Activated T-helper 1 cell treated with anti-CD3 and anti-CD28 coated beads, Interleukin-2, amount 50 U/mL, for 16 hours (primary cell): Measurements from ENCODE around the gene ZNF154.
"Not testable (repeated sequence)": the region's sequence is repeated elsewhere in the genome, so short reads cannot be mapped to it uniquely, and the experiment has no call there.

Source experiments
- DNase-seq, 2 donors: peaks; one replicate each; pipeline ENCODE4 v3.0.0-alpha.2; 2020; ENCODE audit warnings: low read depth in 1 of 2, low spot score in 1 of 2

Gene ZNF154

GRCh38 chr19:57708641-57709361, at the start of gene ZNF154:
ZNF154 (minus strand) TSS chr19:57709204; CDS start chr19:57708971, 233 bp downstream.
- peak in 1 of 2 donors; percentile 8 for DNase-seq

DNA sequence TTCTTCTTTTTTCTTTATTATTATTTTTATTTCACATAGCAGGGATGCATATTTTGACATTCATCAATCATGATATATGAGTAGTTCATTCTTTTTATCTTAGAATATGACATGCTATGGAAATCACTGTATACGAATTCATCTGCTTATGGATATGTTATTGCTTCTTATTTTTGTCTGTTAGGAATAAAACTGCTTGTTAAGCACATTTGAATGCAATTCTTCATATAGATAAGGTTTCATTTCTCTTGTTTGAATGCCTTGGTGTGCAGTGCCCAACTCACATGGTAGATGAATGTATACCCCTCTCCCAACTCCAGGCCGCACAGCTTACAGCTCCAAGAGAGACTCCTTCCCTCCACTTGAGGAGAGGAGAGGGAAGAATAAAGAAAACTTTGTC, 48.9 kb upstream of the ZNF154 start:
- DNase-seq, result no peak

DNA sequence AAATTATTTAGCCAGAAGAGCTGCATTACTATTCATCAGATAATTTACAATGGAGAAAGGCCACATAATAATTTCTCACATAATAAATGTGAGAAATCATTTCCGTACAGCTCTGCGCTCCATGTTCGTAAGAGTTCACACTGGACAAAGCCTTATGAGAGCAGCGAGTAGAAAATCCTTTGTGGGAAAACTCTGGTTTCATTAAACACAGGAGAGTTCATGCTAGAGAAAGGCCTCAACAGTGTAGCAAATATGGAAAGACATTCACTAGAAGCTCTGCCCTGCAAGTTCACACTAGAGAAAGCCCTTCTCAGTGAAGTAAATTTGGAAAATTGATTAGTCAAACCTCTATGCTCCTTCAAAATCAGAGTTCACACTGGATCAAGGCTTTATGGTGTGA, 46.0 kb upstream of the ZNF154 start:
- no peak for DNase-seq

GRCh38 chr19:57754091-57754673, 45.2 kb upstream of the ZNF154 start:
- DNase-seq, result no peak

- no peak for DNase-seq
These were observed 39.0 kb upstream of the ZNF154 start for GRCh38 chr19:57748029-57748428.

- no peak for DNase-seq
These were observed 38.4 kb upstream of the ZNF154 start for GRCh38 chr19:57747472-57747807.

DNA sequence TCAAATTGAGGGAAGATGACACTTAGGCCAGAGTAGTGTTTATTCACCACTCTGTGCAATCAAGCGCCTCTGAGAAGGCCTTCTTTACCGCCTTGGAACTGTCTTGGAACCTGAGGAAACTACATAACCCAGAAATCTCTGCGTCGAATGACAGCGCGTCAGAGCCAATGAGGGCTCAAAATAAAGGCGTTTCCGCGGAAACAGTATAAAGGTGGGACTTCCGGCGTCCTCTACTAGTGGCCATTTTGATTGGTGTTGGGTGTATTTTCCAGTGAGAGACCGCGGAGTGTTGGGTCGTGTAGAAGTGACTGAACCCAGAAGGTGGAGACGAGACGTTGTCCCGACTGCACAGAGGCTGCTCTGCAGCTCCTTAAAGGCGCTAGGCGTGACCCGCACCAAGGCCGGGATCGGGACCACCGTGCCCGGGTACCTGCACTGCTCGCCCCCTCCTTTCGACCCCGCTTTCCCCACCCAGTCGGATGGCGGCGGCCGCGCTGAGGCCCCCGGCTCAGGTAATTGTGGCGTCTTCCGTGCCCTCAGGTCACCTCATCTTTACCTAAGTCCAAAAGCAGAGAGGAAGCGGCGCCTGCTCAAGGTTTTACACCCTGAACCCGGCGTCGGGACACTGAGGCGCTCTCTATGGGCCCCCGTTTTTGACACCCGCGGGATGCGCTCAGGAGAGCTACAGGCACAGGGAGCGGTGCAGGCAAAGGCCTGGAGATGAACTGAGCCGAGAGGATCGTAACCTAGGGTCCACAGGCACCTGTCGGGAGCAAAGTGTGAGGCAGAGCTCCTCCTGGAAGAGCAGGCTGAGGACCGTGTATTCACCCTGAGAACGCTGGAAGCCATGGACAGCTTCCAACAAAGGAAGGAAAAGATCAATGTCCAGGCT, 37.8 kb upstream of the ZNF154 start, which contains the start of gene ZNF776:
ZNF776 (plus strand) TSS at position 236 of the 892 bp plus-strand sequence; CDS start at position 480, 244 bp downstream.
- DNase-seq, result peak; percentile 56 to 65

DNA sequence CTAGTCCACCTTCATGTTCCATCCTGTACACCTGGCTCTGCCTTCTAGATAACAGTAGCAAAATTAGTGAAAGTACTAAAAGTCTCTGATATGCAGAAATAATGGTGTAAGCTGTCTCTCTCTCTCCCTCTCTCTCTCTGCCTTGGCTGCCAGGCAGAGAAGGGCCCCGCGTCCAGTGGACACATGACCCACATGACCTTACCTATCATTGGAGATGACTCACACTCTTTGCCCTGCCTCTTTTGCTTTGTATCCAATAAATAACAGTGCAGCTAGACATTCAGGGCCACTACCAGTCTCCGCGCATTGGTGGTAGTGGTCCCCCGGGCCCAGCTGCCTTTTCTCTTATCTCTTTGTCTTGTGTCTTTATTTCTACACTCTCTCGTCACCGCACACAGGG, 29.8 kb upstream of the ZNF154 start:
- DNase-seq, result not testable (repeated sequence)

DNA sequence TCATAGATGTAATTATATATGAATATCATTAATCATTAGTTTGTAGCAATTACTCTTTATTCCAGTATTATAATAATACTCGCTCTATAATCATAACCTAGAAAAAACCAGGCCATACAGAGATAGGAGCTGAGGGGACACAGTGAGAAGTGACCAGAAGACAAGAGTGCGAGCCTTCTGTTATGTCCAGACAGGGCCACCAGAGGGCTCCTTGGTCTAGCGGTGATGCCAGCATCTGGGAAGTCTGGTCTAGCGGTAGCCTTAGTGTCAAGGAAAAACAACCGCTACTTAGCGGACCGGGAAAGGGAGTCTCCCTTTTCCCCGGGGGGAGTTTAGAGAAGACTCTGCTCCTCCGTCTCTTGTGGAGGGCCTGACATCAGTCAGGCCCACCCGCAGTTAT, 29.3 kb upstream of the ZNF154 start:
- DNase-seq, result peak in 1 of 2 donors; percentile 8

DNA sequence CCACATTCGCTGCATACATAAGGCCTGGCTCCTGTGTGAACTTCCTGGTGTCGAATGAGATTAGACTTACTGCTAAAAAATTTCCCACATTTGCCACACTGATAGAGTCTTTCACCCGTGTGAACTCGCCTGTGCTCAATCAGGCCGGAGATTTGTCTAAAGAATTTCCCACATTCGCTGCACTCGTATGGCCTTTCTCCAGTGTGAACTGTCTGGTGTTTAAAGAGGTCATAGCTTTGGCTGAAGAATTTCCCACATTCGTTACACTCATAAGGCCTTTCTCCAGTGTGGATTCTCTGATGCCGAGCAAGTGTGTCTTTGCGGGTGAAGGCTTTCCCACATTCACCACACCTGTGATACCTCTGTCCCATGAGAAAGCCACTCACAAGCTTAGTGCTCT, 11.9 kb upstream of the ZNF154 start:
- no peak for DNase-seq

- no peak for DNase-seq
These were observed 11.0 kb upstream of the ZNF154 start for GRCh38 chr19:57719901-57720519.

DNA sequence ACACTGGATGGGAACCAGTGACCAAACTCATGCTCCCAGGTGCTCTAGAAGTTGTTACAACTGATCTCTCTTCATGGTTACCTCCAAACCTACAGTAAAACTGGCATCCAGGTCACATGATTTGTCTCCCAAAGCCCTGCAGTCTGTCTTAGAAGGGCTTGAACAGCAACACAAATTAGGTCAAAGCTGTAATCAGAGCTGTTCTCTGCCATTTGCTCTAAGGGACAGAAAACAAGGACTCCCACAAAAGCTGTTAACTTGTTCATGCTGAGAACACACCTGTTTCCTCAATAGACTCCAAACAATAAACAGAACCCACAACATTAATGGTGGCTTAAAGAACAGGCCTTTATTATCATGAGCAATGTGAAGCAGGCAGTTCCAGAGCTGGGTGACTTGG, 10.4 kb upstream of the ZNF154 start:
- no peak for DNase-seq

DNA sequence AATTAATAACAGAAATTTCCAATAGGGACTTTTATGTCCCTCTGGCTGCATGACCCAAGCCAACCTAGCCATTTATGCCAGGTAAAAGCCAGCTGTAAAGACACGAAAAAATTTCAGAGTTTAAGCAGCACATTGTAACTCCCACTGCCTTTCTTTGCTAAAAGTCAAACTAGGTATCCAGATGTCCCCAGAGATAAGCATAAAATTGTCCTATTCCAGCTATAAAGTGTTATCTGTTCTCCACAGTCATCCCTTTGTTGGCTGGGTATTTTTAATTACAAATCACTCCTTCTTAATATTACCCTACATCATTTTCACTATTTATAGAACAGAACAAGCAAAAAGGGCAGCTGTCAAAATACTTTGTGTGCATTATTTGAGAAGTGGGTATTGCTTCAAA, 3.2 kb upstream of the ZNF154 start:
- DNase-seq, result no peak

DNA sequence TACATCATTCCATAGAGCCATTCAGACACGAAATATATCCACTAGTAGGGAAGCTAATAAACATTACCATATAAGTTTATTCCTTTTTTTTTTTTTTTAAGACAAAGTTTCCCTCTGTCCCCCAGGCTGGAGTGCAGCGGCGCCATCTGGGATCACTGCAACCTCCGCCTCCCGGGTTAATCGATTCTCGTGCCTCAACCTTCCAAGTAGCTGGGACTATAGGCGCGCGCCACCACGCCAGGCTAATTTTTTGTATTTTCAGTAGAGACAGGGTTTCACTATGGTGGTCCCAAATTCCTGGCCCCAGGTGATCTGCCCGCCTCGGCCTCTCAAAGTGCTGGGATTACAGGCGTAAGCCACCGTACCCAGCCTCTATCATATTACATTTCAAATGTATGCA, 612 bp upstream of the ZNF154 start:
- DNase-seq, result no peak

DNA sequence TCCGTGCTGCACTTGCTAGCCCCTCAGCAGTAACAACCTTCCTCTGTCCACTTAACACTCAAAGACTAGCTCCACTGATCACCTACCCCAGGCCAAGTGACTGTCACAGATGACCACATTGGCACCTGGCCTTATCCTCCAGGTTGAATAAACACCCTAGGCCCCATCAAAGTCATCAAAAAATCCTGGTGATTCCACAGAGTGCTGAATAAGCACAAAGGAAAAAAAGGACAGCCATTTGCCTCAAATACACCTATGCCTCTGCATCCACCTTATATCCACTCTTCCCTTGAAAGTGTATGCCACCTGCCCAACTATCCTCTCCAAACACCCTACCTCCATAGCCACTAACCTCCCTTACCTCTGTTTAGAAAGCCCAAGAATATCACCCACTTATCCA, 2.7 kb downstream of the ZNF154 start:
- DNase-seq, result no peak

DNA sequence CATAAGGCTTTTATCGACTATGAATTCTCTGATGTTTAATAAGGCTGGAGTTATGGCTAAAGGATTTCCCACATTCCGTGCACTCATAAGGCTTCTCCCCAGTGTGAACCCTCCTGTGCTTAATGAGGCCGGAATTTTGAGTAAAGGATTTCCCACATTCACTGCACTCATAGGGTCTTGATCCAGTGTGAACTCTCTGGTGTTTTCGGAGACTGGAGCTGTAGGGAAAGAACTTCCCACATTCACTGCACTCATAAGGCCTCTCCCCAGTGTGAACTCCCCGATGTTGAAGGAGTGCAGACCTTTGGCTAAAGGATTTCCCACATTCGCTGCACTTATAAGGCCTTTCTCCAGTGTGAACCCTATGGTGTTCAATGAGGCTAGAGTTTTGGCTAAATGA, 7.4 kb downstream of the ZNF154 start:
- DNase-seq, result no peak

- no peak for DNase-seq
These were observed 19.3 kb downstream of the ZNF154 start for GRCh38 chr19:57689750-57690149.

GRCh38 chr19:57688011-57688763, 20.8 kb downstream of the ZNF154 start:
- DNase-seq, result no peak

- no peak for DNase-seq
These were observed 21.5 kb downstream of the ZNF154 start for GRCh38 chr19:57687363-57688010.

DNA sequence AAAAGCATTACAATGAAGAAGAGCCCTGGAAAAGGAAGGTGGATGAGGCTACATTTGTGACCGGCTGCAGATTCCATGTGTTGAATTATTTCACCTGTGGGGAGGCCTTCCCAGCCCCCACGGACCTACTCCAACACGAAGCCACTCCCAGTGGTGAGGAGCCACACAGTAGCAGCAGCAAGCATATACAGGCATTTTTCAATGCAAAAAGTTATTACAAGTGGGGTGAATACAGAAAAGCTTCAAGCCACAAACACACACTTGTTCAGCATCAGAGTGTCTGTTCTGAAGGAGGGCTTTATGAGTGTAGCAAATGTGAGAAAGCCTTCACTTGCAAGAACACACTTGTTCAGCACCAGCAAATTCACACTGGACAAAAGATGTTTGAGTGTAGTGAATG, 22.3 kb downstream of the ZNF154 start:
- no peak for DNase-seq
